Peyer's patch (tissue), 4 donors: ENCODE measurements around the gene CRB2. TPM values are rescaled to one million over a fixed set of nuclear protein-coding genes. Genes with fewer than 3 reads are reported as not detected.

Experiments used
- DNase-seq, 3 donors: peaks; one replicate each; pipeline ENCODE4 v3.0.0-alpha.2; 2017 to 2019
- H3K27ac ChIP-seq, 4 donors: fragments of 200-600 bp; sonication (generic); one replicate each; pipeline ENCODE4 v1.5.1; 2016 to 2019
- H3K27me3 ChIP-seq, 2 donors: fragments of 200-600 bp; sonication (generic); one replicate each; pipeline ENCODE4 v1.5.1; 2019
- H3K36me3 ChIP-seq, 3 donors: fragments of 200-600 bp; sonication (generic); one replicate each; pipeline ENCODE4 v1.5.1; 2016 to 2019
- H3K4me1 ChIP-seq, 4 donors: fragments of 200-600 bp; sonication (generic); one replicate each; pipeline ENCODE4 v1.5.1; 2016 to 2019
- H3K4me3 ChIP-seq, 4 donors: fragments of 200-600 bp; sonication (generic); 1 replicate in 3 of 4; 2 replicates in 1 of 4; pipeline ENCODE4 v1.5.1; 2016 to 2019; ENCODE audit warnings: mild to moderate bottlenecking in 1 of 4
- H3K9me3 ChIP-seq, 4 donors: fragments of 200-600 bp; sonication (generic); one replicate each; pipeline ENCODE4 v1.5.1; 2016 to 2019; ENCODE audit warnings: mild to moderate bottlenecking in 1 of 4
- CTCF ChIP-seq, 6 experiments: fragments of 450-650 bp in 4 of 6; fragments of 200-600 bp in 2 of 6; sonication (generic) in 1 of 6; IDR thresholded peaks; one replicate each; pipeline ENCODE4 v1.5.1; 2017 to 2019; ENCODE audit warnings: antibody characterized with exemption in 6 of 6, mild to moderate bottlenecking in 3 of 6, moderate library complexity in 1 of 6
- POLR2A ChIP-seq, 2 donors: fragments of 450-650 bp; IDR thresholded peaks; one replicate each; pipeline ENCODE4 v1.5.1; 2017; ENCODE audit warnings: antibody characterized with exemption in 2 of 2, mild to moderate bottlenecking in 2 of 2, moderate library complexity in 2 of 2
- total RNA-seq, 4 donors: library from RNA; depleted of rRNA; stranded (reverse); fragments of >200 nt; gene quantifications; one replicate each; pipeline ENCODE4 v1.1.0, GENCODE V29; 2016

The CRB2 gene
- total RNA-seq, 4 donors from 2014 or later = 0.27 to 0.85 (median 0.83) TPM; not detected in 1

- no peak for TF ChIP-seq POLR2A (IDR thresholded peaks at IDR 0.05)
- no peak for TF ChIP-seq CTCF (IDR thresholded peaks at IDR 0.05)
- Histone ChIP-seq H3K4me1 (peaks cover 0 to 27% (median 12%) of the 10 kb centered on the region in 4 donors), H3K27ac (peak overlapping the region in 1 of 4 donors; percentile 38), H3K36me3 (no peaks in the 10 kb centered on the region), H3K27me3 (no peaks in the 10 kb centered on the region), H3K9me3 (no peaks in the 10 kb centered on the region), H3K4me3 (no peak overlapping the region)
- DNase-seq = no peak
These were observed 20.0 kb upstream of the CRB2 start for GRCh38 chr9:123335986-123336329.

- peak in 1 of 3 donors; percentile 23 for DNase-seq
- TF ChIP-seq CTCF (IDR thresholded peaks at IDR 0.05) (no peak), POLR2A (IDR thresholded peaks at IDR 0.05) (no peak)
- H3K4me3 ChIP-seq = no peak overlapping the region
- no peaks in the 10 kb centered on the region for H3K27me3 ChIP-seq
- peak overlapping the region in 1 of 4 donors; percentile 38 for H3K27ac ChIP-seq
- H3K4me1 ChIP-seq = peaks cover 0 to 28% (median 12%) of the 10 kb centered on the region in 4 donors
- no peaks in the 10 kb centered on the region for H3K9me3 ChIP-seq
- no peaks in the 10 kb centered on the region for H3K36me3 ChIP-seq
These were observed 19.5 kb upstream of the CRB2 start for GRCh38 chr9:123336449-123336848.

- H3K36me3 ChIP-seq = no peaks in the 10 kb centered on the region
- H3K4me1 ChIP-seq = peaks cover 0 to 28% (median 12%) of the 10 kb centered on the region in 4 donors
- DNase-seq = no peak
- TF ChIP-seq CTCF (IDR thresholded peaks at IDR 0.05) (no peak), POLR2A (IDR thresholded peaks at IDR 0.05) (no peak)
- H3K4me3 ChIP-seq = no peak overlapping the region
- no peaks in the 10 kb centered on the region for H3K27me3 ChIP-seq
- H3K27ac ChIP-seq = peak overlapping the region in 1 of 4 donors; percentile 84
- H3K9me3 ChIP-seq = no peaks in the 10 kb centered on the region
These were observed 19.0 kb upstream of the CRB2 start for GRCh38 chr9:123336959-123337358.

- TF ChIP-seq CTCF (IDR thresholded peaks at IDR 0.05) (no peak), POLR2A (IDR thresholded peaks at IDR 0.05) (no peak)
- peak in 2 of 3 donors; percentile 78 to 81 for DNase-seq
- Histone ChIP-seq H3K27ac (peak overlapping the region in 2 of 4 donors; percentile 84 to 91), H3K9me3 (no peaks in the 10 kb centered on the region), H3K4me3 (no peak overlapping the region), H3K4me1 (peaks cover 0 to 32% (median 14%) of the 10 kb centered on the region in 4 donors), H3K36me3 (no peaks in the 10 kb centered on the region), H3K27me3 (no peaks in the 10 kb centered on the region)
These were observed 18.0 kb upstream of the CRB2 start for GRCh38 chr9:123337971-123338370.

- H3K9me3 ChIP-seq = no peaks in the 10 kb centered on the region
- H3K4me3 ChIP-seq = peak overlapping the region; percentile 26 to 43 (median 34)
- peak overlapping the region; percentile 52 to 91 (median 74) for H3K27ac ChIP-seq
These were observed 17.0 kb upstream of the CRB2 start for GRCh38 chr9:123338710-123339665.

More at GRCh38 chr9:123338710-123339665, 17.0 kb upstream of the CRB2 start:
- H3K27me3 ChIP-seq = no peaks in the 10 kb centered on the region
- peak in 2 of 3 donors; percentile 89 to 90 for DNase-seq
- H3K4me1 ChIP-seq = peaks cover 0 to 38% (median 16%) of the 10 kb centered on the region in 4 donors
- H3K36me3 ChIP-seq = no peaks in the 10 kb centered on the region
- TF ChIP-seq POLR2A (IDR thresholded peaks at IDR 0.05) (no peak), CTCF (IDR thresholded peaks at IDR 0.05) (no peak)
